ENCODE measurements around the gene PMM2.

PMM2 gene

GRCh38 chr16:8796469-8797363 is 923 bp upstream of the PMM2 start:
- H2AK5ac ChIP-seq (ENCODE audit: low read length), result peak overlapping the region; percentile 73
- H3K4me1 ChIP-seq (ENCODE audit: control insufficient read depth in 1 of 2, insufficient read depth in 2 of 2, low read length in 2 of 2), result peaks cover 0 to 7% of the 10 kb centered on the region in 2 experiments
- H3K27me3 ChIP-seq (ENCODE audit: insufficient read depth, low read length), result no peaks in the 10 kb centered on the region
- peak overlapping the region; percentile 87 for H3K4me2 ChIP-seq (ENCODE audit: low read length)
- WGBS (ENCODE audit: extremely low coverage, insufficient coverage, insufficient read length), result no CpG with 5 or more reads among the region's 14 CpGs
- H4K91ac ChIP-seq (ENCODE audit: low read depth, low read length), result no peak overlapping the region
- H3K14ac ChIP-seq (ENCODE audit: low read length), result peak overlapping the region; percentile 26
- no peak for DNase-seq
- H3K18ac ChIP-seq (ENCODE audit: low read length), result peak overlapping the region; percentile 23
- H3K4me3 ChIP-seq (ENCODE audit: low read depth, low read length), result peak overlapping the region; percentile 100
- peak overlapping the region; percentile 32 for H4K12ac ChIP-seq (ENCODE audit: low read depth, low read length)
- H3K9ac ChIP-seq (ENCODE audit: low read length), result peak overlapping the region; percentile 71
- H3K9me3 ChIP-seq (ENCODE audit: insufficient read depth, low read depth, low read length), result no peaks in the 10 kb centered on the region
- H2BK5ac ChIP-seq (ENCODE audit: low read depth, low read length, poor library complexity), result no peak overlapping the region
- H3K79me1 ChIP-seq (ENCODE audit: low read length), result peaks cover 5% of the 10 kb centered on the region
- H3K27ac ChIP-seq (ENCODE audit: low read depth, low read length), result no peak overlapping the region
- peaks cover 20% of the 10 kb centered on the region for H3K79me2 ChIP-seq (ENCODE audit: control insufficient read depth, insufficient read depth, low read length, poor library complexity)
- H4K8ac ChIP-seq (ENCODE audit: low read depth, low read length), result peak overlapping the region; percentile 73
- peak overlapping the region; percentile 43 for H3K4ac ChIP-seq (ENCODE audit: low read depth, low read length)
- H3K23ac ChIP-seq (ENCODE audit: low read length), result no peak overlapping the region
- no peak overlapping the region for H2BK120ac ChIP-seq (ENCODE audit: insufficient read depth, low read length, poor library complexity)
- H3K36me3 ChIP-seq (ENCODE audit: control insufficient read depth in 1 of 2, insufficient read depth in 2 of 2, low read length in 2 of 2), result peaks cover 2 to 6% of the 10 kb centered on the region in 2 experiments
- peak overlapping the region; percentile 61 for H2AFZ ChIP-seq (ENCODE audit: insufficient read depth, low read length, poor library complexity)
- H2BK12ac ChIP-seq (ENCODE audit: low read length), result no peak overlapping the region

- no CpG with 5 or more reads among the region's 6 CpGs for WGBS (ENCODE audit: extremely low coverage, insufficient coverage, insufficient read length)
- Histone ChIP-seq H3K23ac (ENCODE audit: low read length) (no peak overlapping the region), H3K27ac (ENCODE audit: low read depth, low read length) (no peak overlapping the region), H4K8ac (ENCODE audit: low read depth, low read length) (peak overlapping the region; percentile 94), H3K79me1 (ENCODE audit: low read length) (peaks cover 5% of the 10 kb centered on the region), H3K36me3 (ENCODE audit: control insufficient read depth in 1 of 2, insufficient read depth in 2 of 2, low read length in 2 of 2) (peaks cover 10 to 18% of the 10 kb centered on the region in 2 experiments), H2AK5ac (ENCODE audit: low read length) (peak overlapping the region; percentile 92), H3K4ac (ENCODE audit: low read depth, low read length) (peak overlapping the region; percentile 98), H3K79me2 (ENCODE audit: control insufficient read depth, insufficient read depth, low read length, poor library complexity) (peaks cover 20% of the 10 kb centered on the region), H3K14ac (ENCODE audit: low read length) (peak overlapping the region; percentile 94), H3K27me3 (ENCODE audit: insufficient read depth, low read length) (no peaks in the 10 kb centered on the region), H2BK5ac (ENCODE audit: low read depth, low read length, poor library complexity) (peak overlapping the region; percentile 73), H3K9ac (ENCODE audit: low read length) (peak overlapping the region; percentile 96), H3K18ac (ENCODE audit: low read length) (peak overlapping the region; percentile 92), H2AFZ (ENCODE audit: insufficient read depth, low read length, poor library complexity) (peak overlapping the region; percentile 64), H3K4me2 (ENCODE audit: low read length) (peak overlapping the region; percentile 91), H4K91ac (ENCODE audit: low read depth, low read length) (peak overlapping the region; percentile 90), H3K9me3 (ENCODE audit: insufficient read depth, low read depth, low read length) (no peaks in the 10 kb centered on the region), H4K12ac (ENCODE audit: low read depth, low read length) (peak overlapping the region; percentile 83), H3K4me3 (ENCODE audit: low read depth, low read length) (peak overlapping the region; percentile 100), H2BK12ac (ENCODE audit: low read length) (no peak overlapping the region), H2BK120ac (ENCODE audit: insufficient read depth, low read length, poor library complexity) (peak overlapping the region; percentile 69), H3K4me1 (ENCODE audit: control insufficient read depth in 1 of 2, insufficient read depth in 2 of 2, low read length in 2 of 2) (peaks cover 0 to 7% of the 10 kb centered on the region in 2 experiments)
- peak in 1 of 2 donors; percentile 51 for DNase-seq
Observed at GRCh38 chr16:8798174-8798527, 512 bp downstream of the PMM2 start.

GRCh38 chr16:8798535-8799157 is 1.0 kb downstream of the PMM2 start:
- H3K23ac ChIP-seq (ENCODE audit: low read length), result no peak overlapping the region
- peaks cover 12 to 22% of the 10 kb centered on the region in 2 experiments for H3K36me3 ChIP-seq (ENCODE audit: control insufficient read depth in 1 of 2, insufficient read depth in 2 of 2, low read length in 2 of 2)
- H3K4me1 ChIP-seq (ENCODE audit: control insufficient read depth in 1 of 2, insufficient read depth in 2 of 2, low read length in 2 of 2), result peaks cover 0 to 7% of the 10 kb centered on the region in 2 experiments
- peak overlapping the region; percentile 51 for H4K8ac ChIP-seq (ENCODE audit: low read depth, low read length)
- peaks cover 5% of the 10 kb centered on the region for H3K79me1 ChIP-seq (ENCODE audit: low read length)
- H2AK5ac ChIP-seq (ENCODE audit: low read length), result peak overlapping the region; percentile 84
- DNase-seq, result no peak
- peak overlapping the region; percentile 98 for H3K4ac ChIP-seq (ENCODE audit: low read depth, low read length)
- no peak overlapping the region for H4K12ac ChIP-seq (ENCODE audit: low read depth, low read length)
- H3K9me3 ChIP-seq (ENCODE audit: insufficient read depth, low read depth, low read length), result no peaks in the 10 kb centered on the region
- H2AFZ ChIP-seq (ENCODE audit: insufficient read depth, low read length, poor library complexity), result no peak overlapping the region
- WGBS (ENCODE audit: extremely low coverage, insufficient coverage, insufficient read length), result no CpG with 5 or more reads among the region's 7 CpGs
- no peaks in the 10 kb centered on the region for H3K27me3 ChIP-seq (ENCODE audit: insufficient read depth, low read length)
- H3K9ac ChIP-seq (ENCODE audit: low read length), result peak overlapping the region; percentile 96
- H3K27ac ChIP-seq (ENCODE audit: low read depth, low read length), result no peak overlapping the region
- H3K4me3 ChIP-seq (ENCODE audit: low read depth, low read length), result peak overlapping the region; percentile 100
- no peak overlapping the region for H2BK5ac ChIP-seq (ENCODE audit: low read depth, low read length, poor library complexity)
- H3K4me2 ChIP-seq (ENCODE audit: low read length), result peak overlapping the region; percentile 91
- H3K18ac ChIP-seq (ENCODE audit: low read length), result no peak overlapping the region
- peak overlapping the region; percentile 34 for H3K14ac ChIP-seq (ENCODE audit: low read length)
- H4K91ac ChIP-seq (ENCODE audit: low read depth, low read length), result no peak overlapping the region
- peaks cover 20% of the 10 kb centered on the region for H3K79me2 ChIP-seq (ENCODE audit: control insufficient read depth, insufficient read depth, low read length, poor library complexity)
- H2BK120ac ChIP-seq (ENCODE audit: insufficient read depth, low read length, poor library complexity), result no peak overlapping the region
- no peak overlapping the region for H2BK12ac ChIP-seq (ENCODE audit: low read length)

GRCh38 chr16:8801701-8802100 is 4.1 kb downstream of the PMM2 start:
- H3K27me3 ChIP-seq (ENCODE audit: insufficient read depth, low read length), result no peaks in the 10 kb centered on the region
- H3K4me2 ChIP-seq (ENCODE audit: low read length), result no peak overlapping the region
- no peak overlapping the region for H3K14ac ChIP-seq (ENCODE audit: low read length)
- no peak overlapping the region for H2BK12ac ChIP-seq (ENCODE audit: low read length)
- H2BK5ac ChIP-seq (ENCODE audit: low read depth, low read length, poor library complexity), result no peak overlapping the region
- H3K4me3 ChIP-seq (ENCODE audit: low read depth, low read length), result no peak overlapping the region
- H3K79me2 ChIP-seq (ENCODE audit: control insufficient read depth, insufficient read depth, low read length, poor library complexity), result peaks cover 20% of the 10 kb centered on the region
- H3K9me3 ChIP-seq (ENCODE audit: insufficient read depth, low read depth, low read length), result no peaks in the 10 kb centered on the region
- H3K18ac ChIP-seq (ENCODE audit: low read length), result no peak overlapping the region
- no peak overlapping the region for H2AK5ac ChIP-seq (ENCODE audit: low read length)
- no peak overlapping the region for H3K4ac ChIP-seq (ENCODE audit: low read depth, low read length)
- H4K8ac ChIP-seq (ENCODE audit: low read depth, low read length), result no peak overlapping the region
- H2BK120ac ChIP-seq (ENCODE audit: insufficient read depth, low read length, poor library complexity), result no peak overlapping the region
- H3K23ac ChIP-seq (ENCODE audit: low read length), result no peak overlapping the region
- H4K91ac ChIP-seq (ENCODE audit: low read depth, low read length), result no peak overlapping the region
- peaks cover 25 to 40% of the 10 kb centered on the region in 2 experiments for H3K36me3 ChIP-seq (ENCODE audit: control insufficient read depth in 1 of 2, insufficient read depth in 2 of 2, low read length in 2 of 2)
- H3K79me1 ChIP-seq (ENCODE audit: low read length), result peaks cover 5% of the 10 kb centered on the region
- H3K9ac ChIP-seq (ENCODE audit: low read length), result no peak overlapping the region
- DNase-seq, result no peak
- no peak overlapping the region for H4K12ac ChIP-seq (ENCODE audit: low read depth, low read length)
- H2AFZ ChIP-seq (ENCODE audit: insufficient read depth, low read length, poor library complexity), result no peak overlapping the region
- no peak overlapping the region for H3K27ac ChIP-seq (ENCODE audit: low read depth, low read length)
- H3K4me1 ChIP-seq (ENCODE audit: control insufficient read depth in 1 of 2, insufficient read depth in 2 of 2, low read length in 2 of 2), result peaks cover 0 to 7% of the 10 kb centered on the region in 2 experiments
- no CpG with 5 or more reads among the region's 4 CpGs for WGBS (ENCODE audit: extremely low coverage, insufficient coverage, insufficient read length)
